H7 (cell line): ENCODE data around the gene AMDHD1. TPM values are rescaled to one million over a fixed set of nuclear protein-coding genes. Genes with fewer than 3 reads are reported as not detected.
A peak's percentile ranks its signal among the peaks of the same experiment; 100 is the strongest.

Experiments used
- DNase-seq: peaks from one replicate; pipeline ENCODE4 v3.0.0; 2012
- H3K27me3 ChIP-seq: 2 replicates; pipeline ENCODE4 v1.6.0; 2011; ENCODE audit warnings: mild to moderate bottlenecking, low read length; ENCODE audit not compliant: control insufficient read depth, insufficient read depth
- H3K36me3 ChIP-seq: replicated peaks from 2 replicates; pipeline ENCODE4 v1.5.1; 2011; ENCODE audit warnings: low read length; ENCODE audit not compliant: control insufficient read depth, insufficient read depth
- H3K4me3 ChIP-seq: 2 replicates; pipeline ENCODE4 v1.5.1; 2011; ENCODE audit warnings: low read depth, mild to moderate bottlenecking, control low read depth, low read length, moderate library complexity; ENCODE audit not compliant: insufficient read depth
- total RNA-seq: library from RNA; depleted of rRNA; stranded (reverse); fragments of >200 nt; shearing (Covaris generic); gene quantifications from 2 replicates; pipeline ENCODE4 v1.2.3, GENCODE V29; 2014

The AMDHD1 gene
- total RNA-seq, 1 experiment from 2014 or later, result 1.0 TPM

DNA sequence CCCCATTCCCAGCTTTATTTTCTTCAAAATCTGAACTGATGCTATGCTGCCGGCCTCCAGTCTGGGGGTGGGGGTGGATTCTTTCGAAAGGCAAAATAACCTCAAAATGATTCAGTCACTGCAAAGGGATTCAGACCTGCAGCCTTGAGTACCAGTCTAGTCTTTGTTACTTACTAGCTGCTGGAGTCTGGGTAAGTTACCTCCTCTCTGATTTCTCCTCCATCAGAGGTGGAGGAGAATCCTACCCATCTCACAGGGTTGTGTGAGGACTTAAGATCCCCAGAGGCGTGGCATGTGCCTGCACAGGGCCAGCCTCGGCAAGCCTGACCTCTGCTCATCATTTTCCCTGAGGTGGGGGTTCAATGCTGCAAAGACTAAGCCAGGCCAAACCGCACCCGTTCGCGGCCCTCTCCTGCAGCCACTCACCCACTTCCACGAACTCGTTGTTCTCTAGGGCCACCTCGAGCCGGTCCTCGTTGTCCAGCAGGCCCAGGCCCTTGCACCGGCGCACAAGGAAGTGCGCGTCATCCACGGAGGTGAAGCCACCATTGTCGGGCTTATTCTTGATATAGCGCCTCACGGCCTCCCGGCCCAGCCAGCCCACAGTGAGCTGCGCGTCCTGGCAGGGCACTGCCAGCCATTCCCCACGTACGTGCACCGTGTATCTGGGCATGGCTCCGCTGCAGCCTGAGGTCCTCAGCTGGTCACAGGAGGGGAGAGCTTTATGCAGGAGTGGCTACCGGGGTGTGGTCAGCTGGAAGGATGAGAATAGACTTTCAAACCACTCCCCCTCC is 52.3 kb downstream of the AMDHD1 start:
- no peak overlapping the region for H3K4me3 ChIP-seq
- no peaks in the 10 kb centered on the region for H3K36me3 ChIP-seq
- H3K27me3 ChIP-seq, result no peaks in the 10 kb centered on the region
- no peak for DNase-seq

DNA sequence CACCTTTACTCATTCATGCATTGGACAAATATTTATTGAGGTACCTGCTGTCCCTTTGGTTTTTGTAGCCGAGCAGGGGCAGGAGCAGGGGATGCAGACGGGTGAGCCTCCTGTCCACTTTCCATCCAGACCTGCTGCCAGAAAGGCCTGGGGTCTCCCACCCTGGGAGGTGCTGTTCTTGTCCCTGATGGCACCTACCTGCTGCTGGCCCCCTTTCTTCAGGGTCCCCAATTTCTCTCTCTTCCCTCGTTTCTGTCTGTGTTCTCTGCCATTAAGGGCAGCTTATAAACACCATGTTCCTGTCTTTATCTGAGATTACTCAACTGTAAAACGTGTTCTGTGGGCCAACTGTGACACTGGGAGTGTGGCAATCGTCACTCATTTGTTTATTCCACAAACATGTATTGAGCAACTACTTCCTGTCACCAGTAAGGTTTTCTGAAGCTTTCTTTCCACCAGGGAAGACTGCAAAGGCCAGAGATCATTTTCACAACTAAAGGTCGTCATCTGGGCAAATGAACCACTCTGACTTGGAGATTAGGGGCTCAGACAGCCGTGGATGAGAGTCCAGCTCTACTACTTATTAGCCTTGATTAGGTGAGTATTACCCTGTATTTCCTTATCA is 53.0 kb downstream of the AMDHD1 start, which contains the start of gene HAL:
Gene HAL, minus strand, starts transcription at position 311 of the 625 bp plus-strand sequence. CDS start 434 bp downstream, outside the sequence.
- no peak for DNase-seq
- H3K36me3 ChIP-seq, result 0 out of 2 replicates have a peak, but pooled peaks cover under 1% of the 10 kb centered on the region
- H3K27me3 ChIP-seq, result no peaks in the 10 kb centered on the region

DNA sequence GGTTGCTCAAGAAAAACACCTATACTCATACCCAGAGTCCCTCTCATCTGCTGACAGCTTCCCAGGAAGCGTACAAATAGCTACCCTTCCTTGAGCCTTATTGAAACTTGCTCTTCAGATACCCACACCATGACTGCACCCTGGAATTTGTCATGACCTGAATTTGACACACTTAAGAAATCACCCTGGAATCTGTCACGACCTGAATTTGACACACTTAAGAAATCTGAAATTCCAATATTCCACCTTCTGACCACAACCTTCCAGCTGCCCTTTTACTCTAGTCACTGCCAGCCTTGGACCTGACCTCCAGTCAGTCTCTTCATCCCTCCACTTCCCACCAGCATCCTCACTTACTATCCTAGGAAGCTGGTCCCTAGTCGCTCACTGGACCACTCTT is 54.1 kb downstream of the AMDHD1 start:
- Histone ChIP-seq H3K27me3 (no peaks in the 10 kb centered on the region), H3K36me3 (0 out of 2 replicates have a peak, but pooled peaks cover 2% of the 10 kb centered on the region), H3K4me3 (no peak overlapping the region)
- no peak for DNase-seq

More for the DNA sequence above, 53.0 kb downstream of the AMDHD1 start, which contains the start of gene HAL:
- no peak within 1 kb of the TSS for H3K4me3 ChIP-seq

DNA sequence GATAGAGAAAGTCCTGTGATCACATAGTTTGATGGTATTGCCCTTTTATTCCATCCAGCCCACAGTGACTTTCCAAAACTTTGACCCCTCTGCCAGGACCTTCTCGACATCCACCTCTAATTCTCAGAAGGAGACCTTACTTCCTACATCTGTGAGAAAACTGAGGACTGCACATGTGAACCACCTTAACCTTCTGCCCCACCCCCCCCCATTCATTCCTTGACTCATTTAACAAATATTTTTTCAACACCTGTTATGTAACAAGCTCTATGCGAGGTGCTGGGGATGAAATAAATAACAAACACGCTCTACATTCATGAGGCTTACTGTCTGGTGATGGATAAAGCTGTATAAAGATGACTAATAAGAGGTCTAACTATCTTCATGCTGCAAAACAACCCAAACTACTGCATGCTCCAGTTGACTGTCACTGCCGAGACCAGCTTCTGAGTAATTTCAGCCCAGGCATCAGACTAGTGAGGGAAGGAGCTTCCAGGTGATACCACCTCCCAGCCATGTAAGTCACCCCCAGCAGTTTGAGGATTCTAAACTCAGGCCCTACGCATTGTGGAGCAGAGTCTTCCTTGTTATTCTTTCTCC is 54.9 kb downstream of the AMDHD1 start:
- Histone ChIP-seq H3K36me3 (peaks cover 5% of the 10 kb centered on the region; the same call in 1 of the 2 replicates), H3K27me3 (no peaks in the 10 kb centered on the region), H3K4me3 (no peak overlapping the region)
- DNase-seq, result no peak

DNA sequence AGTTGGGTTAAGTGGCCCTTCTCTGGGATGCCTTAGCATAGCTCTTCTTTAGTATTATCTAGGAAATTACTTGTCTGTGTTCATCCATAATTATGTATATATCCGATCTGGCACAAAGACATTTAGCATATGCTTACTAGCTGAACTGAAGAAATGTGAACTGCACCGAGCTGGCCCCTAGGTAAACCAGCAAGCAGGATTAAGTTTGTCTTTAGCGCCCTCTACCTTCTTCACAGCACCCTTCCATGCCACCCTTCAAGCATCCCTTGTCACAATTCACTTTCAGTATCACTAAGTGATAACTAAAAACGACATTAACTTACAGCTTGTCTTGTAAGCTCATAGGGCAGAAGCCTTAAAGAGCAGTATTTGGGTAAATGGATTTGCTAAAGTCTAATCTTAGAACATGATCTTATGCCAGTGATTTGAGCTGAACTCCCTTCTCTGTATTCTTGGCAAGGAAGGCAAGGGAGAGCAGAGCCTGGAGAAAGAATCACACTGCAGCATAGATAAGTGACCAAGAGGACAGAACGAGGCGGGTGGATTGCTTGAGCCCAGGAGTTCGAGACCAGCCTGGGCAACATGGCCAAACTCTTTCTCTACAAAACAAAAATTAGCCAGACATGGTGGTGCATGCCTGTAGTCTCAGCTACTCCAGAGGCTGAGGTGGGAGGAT is 55.6 kb downstream of the AMDHD1 start:
- H3K4me3 ChIP-seq, result no peak overlapping the region
- peak; percentile 75 for DNase-seq

DNA sequence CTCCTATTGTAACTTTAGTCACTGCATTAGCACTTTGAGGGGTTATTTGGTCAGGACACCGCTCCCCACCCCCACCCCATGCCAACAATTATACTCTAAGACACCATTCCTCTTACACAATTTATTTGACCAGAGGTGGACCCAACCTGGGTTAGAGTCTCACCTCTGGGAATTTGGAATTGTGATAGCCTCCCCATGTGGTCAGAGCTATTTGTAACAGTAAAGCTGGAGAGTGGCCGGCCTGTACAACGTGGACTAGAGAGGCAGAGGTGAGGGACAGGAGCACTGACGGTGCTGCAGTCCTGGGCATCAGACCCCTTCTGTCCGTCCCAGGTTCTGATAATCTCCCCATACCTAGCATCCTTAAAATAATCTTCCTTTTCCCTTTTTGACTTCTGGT is 56.4 kb downstream of the AMDHD1 start:
- Histone ChIP-seq H3K36me3 (peaks cover 5% of the 10 kb centered on the region; the same call in 1 of the 2 replicates), H3K4me3 (no peak overlapping the region), H3K27me3 (no peaks in the 10 kb centered on the region)
- DNase-seq, result no peak

More for the DNA sequence above, 55.6 kb downstream of the AMDHD1 start:
- Histone ChIP-seq H3K27me3 (no peaks in the 10 kb centered on the region), H3K36me3 (peaks cover 5% of the 10 kb centered on the region; the same call in 1 of the 2 replicates)

DNA sequence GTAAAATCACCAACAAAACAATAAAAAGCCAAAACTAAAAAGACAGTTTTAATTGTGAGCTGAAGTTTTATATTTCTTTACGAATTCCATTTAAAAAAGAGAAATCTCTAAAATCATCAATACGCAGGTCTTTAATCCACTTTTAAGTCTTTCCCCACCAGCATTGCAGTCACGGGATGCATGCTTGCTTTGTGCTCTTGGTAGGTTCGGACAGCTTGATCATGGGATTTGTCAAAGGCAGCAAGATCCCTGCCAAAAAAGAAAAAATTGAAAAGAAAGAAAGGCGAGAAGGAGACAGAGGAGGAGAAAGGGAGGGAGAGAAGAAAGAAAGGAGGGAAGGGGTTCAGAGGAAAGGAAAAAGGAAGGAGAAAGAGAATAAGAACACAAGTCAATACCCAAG is 57.7 kb downstream of the AMDHD1 start:
- Histone ChIP-seq H3K4me3 (no peak overlapping the region), H3K27me3 (no peaks in the 10 kb centered on the region)
- DNase-seq, result no peak

DNA sequence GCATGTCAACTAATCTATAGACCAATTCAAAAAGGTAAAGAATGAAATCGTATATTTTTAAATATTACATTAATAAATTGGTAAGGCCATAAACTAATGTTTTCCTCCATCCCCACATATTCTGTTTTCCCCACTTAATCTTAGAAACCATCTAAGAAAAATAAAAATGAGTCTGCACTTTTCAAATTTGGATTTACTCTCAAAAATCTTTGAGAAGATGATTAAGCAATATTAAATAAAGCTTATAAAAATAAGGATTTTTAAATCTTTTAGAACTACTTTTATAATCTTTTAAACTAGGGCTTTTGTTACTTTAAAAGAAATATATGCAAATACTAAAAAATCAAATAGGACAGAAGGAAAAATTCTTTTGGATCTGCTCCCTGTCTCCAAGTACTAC is 63.6 kb downstream of the AMDHD1 start:
- H3K36me3 ChIP-seq, result peaks cover 21% of the 10 kb centered on the region
- H3K4me3 ChIP-seq, result no peak overlapping the region
- no peaks in the 10 kb centered on the region for H3K27me3 ChIP-seq
- DNase-seq, result no peak

More for the DNA sequence above, 57.7 kb downstream of the AMDHD1 start:
- H3K36me3 ChIP-seq, result peaks cover 12% of the 10 kb centered on the region

DNA sequence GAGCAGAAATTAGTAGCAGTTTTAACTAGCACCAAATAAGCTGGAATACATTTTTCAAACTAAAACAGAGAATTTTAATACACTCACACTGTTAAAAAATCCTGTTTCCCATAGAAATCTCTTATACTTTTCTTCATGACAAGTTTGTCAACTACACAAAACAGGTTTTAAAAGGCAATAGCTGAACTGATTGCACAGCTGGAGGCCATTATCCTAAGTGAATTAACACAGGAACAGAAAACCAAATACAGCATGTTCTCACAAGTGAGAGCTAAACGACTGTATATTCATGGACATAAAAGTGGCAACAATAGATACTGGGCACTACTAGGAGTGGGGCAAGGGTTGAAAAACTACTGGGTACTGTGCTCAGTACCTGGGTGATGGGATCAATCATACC is 64.6 kb downstream of the AMDHD1 start:
- no peak overlapping the region for H3K4me3 ChIP-seq
- H3K27me3 ChIP-seq, result no peaks in the 10 kb centered on the region
- H3K36me3 ChIP-seq, result peaks cover 23% of the 10 kb centered on the region
- no peak for DNase-seq

DNA sequence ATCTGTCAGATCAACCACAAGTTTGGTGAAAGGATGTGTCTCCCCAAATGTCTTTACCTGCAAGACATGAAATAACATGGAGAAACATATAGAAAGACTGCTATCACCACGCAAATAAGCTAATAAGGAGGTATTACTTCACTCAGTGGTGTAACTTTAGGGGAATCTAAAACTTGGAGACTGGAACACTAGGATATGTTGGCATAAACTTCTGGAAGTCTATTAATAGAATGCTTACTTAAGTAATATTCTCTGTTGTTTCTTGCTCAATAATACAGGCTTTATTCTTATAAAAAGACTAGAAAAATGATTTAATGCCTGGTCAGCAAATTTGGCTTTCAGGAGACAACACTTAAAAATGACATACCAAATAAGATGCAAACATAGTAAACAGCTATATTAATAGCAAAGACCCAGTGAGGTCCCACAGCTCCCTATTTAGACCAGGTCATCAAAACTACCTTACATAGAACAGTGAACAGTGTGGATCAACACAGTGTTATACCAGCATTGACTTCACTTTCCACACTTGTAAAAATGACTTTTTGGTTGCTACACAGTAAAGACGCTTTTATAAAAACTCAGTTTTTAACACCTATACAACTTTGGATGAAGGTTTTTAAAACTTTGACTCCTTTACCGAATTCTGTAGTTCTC is 71.9 kb downstream of the AMDHD1 start:
- H3K36me3 ChIP-seq, result peaks cover 24% of the 10 kb centered on the region
- H3K4me3 ChIP-seq, result no peak overlapping the region
- no peaks in the 10 kb centered on the region for H3K27me3 ChIP-seq
- DNase-seq, result no peak

DNA sequence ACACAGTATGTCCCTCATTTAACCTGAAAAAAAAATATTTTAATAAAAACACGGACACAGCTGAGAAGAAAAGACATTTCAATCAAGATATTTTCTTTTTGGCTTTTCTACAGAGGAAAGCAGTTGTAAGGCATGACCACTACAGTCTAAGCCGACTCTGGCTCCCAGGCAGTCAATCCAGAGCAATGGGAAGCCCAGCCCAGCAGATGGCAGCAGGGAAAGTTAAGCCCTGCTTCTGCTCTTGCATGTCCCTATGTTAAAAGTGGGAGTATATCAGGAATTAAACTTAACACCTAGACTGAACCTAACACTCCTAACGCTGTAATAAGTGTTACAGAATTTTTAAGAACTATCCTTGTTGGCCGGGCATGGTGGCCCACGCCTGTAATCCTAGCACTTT is 72.5 kb downstream of the AMDHD1 start:
- Histone ChIP-seq H3K36me3 (peaks cover 22% of the 10 kb centered on the region), H3K4me3 (no peak overlapping the region), H3K27me3 (no peaks in the 10 kb centered on the region)
- DNase-seq, result no peak
